Calu3 (cell line): ENCODE measurements around the gene SCO2. TPM values are rescaled to one million over a fixed set of nuclear protein-coding genes. Genes with fewer than 3 reads are reported as not detected.
"Not testable (repeated sequence)": the region's sequence is repeated elsewhere in the genome, so short reads cannot be mapped to it uniquely, and the experiment has no call there.

Experiments
- BruUV-seq: library from RNA; stranded (reverse); fragments of 400-500 nt; replicated peaks from 2 replicates; lab custom pipeline; 2021; lab: Mats Ljungman, UMichigan
- CTCF ChIA-PET: fragments of 300-600 bp; sonication (Branson Sonifier 250); formaldehyde crosslinking; loops from one replicate; lab custom pipeline; 2022; ENCODE audit warnings: antibody characterized with exemption; lab: Charles Lee
- DNase-seq: peaks from one replicate; pipeline ENCODE4 v3.0.0; 2022
- H3K27ac Mint-ChIP-seq: one replicate; pipeline ENCODE4 v1.8.0; 2022; ENCODE audit warnings: mixed read lengths; ENCODE audit not compliant: unreplicated experiment
- H3K27me3 Mint-ChIP-seq: one replicate; pipeline ENCODE4 v1.8.0; 2022; ENCODE audit warnings: mixed read lengths; ENCODE audit not compliant: unreplicated experiment
- H3K36me3 Mint-ChIP-seq: one replicate; pipeline ENCODE4 v1.8.0; 2022; ENCODE audit warnings: mild to moderate bottlenecking, moderate library complexity, mixed read lengths; ENCODE audit not compliant: insufficient read depth, unreplicated experiment
- H3K4me1 Mint-ChIP-seq: one replicate; pipeline ENCODE4 v1.8.0; 2022; ENCODE audit warnings: mild to moderate bottlenecking, low read depth, mixed read lengths; ENCODE audit not compliant: unreplicated experiment
- H3K4me3 Mint-ChIP-seq: one replicate; pipeline ENCODE4 v1.8.0; 2022; ENCODE audit warnings: mild to moderate bottlenecking, low read depth, moderate library complexity, mixed read lengths; ENCODE audit not compliant: unreplicated experiment
- H3K9me3 Mint-ChIP-seq: one replicate; pipeline ENCODE4 v1.8.0; 2022; ENCODE audit warnings: low read depth, mixed read lengths; ENCODE audit not compliant: unreplicated experiment
- CTCF ChIP-seq: fragments of 200-600 bp; IDR thresholded peaks from one replicate; pipeline ENCODE4 v1.8.0; 2022; ENCODE audit warnings: antibody characterized with exemption; ENCODE audit not compliant: unreplicated experiment
- intact Hi-C: fragments of 100-400 bp; cut with micrococcal nuclease; formaldehyde crosslinking; loops from one replicate; pipeline ENCODE4 v1.10.0; 2022; ENCODE audit not compliant: unreplicated experiment
- total RNA-seq: library from RNA; stranded (reverse); gene quantifications from 2 replicates; pipeline ENCODE4 v1.2.3, GENCODE V29; 2022

SCO2 gene
- total RNA-seq, 1 experiment from 2014 or later = 3.6 TPM

GRCh38 chr22:50521710-50522109 lies 3.7 kb downstream of the SCO2 start:
- Mint-ChIP-seq H3K27ac (no peak overlapping the region), H3K4me1 (peaks cover 11% of the 10 kb centered on the region), H3K27me3 (no peaks in the 10 kb centered on the region), H3K36me3 (peaks cover 62% of the 10 kb centered on the region), H3K4me3 (no peak overlapping the region), H3K9me3 (no peaks in the 10 kb centered on the region)
- no peak for TF ChIP-seq CTCF
- no TSS peak for BruUV-seq
- CTCF ChIA-PET = no interaction called here
- intact Hi-C loops = no loop called here
- no peak for DNase-seq

- no peak overlapping the region for H3K4me3 Mint-ChIP-seq
- no peak for DNase-seq
- H3K4me1 Mint-ChIP-seq = peaks cover 10% of the 10 kb centered on the region
- BruUV-seq = no TSS peak
- CTCF ChIA-PET = no interaction called here
- intact Hi-C loops = no loop called here
- H3K27ac Mint-ChIP-seq = no peak overlapping the region
- no peaks in the 10 kb centered on the region for H3K27me3 Mint-ChIP-seq
- no peak for TF ChIP-seq CTCF
- peaks cover 57% of the 10 kb centered on the region for H3K36me3 Mint-ChIP-seq
- no peaks in the 10 kb centered on the region for H3K9me3 Mint-ChIP-seq
These were observed 4.5 kb downstream of the SCO2 start for GRCh38 chr22:50520826-50521453.

- CTCF ChIA-PET, DNase-seq, BruUV-seq, H3K4me3 Mint-ChIP-seq, H3K27ac Mint-ChIP-seq, intact Hi-C loops, H3K9me3 Mint-ChIP-seq, H3K27me3 Mint-ChIP-seq: not testable (repeated sequence)
- Mint-ChIP-seq H3K36me3 (peaks cover 49% of the 10 kb centered on the region), H3K4me1 (peaks cover 10% of the 10 kb centered on the region)
These were observed 5.2 kb downstream of the SCO2 start for GRCh38 chr22:50520184-50520583.

- no peak for DNase-seq
- Mint-ChIP-seq H3K4me1 (peaks cover under 1% of the 10 kb centered on the region), H3K27me3 (no peaks in the 10 kb centered on the region), H3K4me3 (no peak overlapping the region), H3K9me3 (no peaks in the 10 kb centered on the region), H3K36me3 (peaks cover 39% of the 10 kb centered on the region), H3K27ac (no peak overlapping the region)
- CTCF ChIA-PET = interaction anchor here (0.6 kb wide), 1 partner anchor 124 kb away, joined by 5 read pairs; no protein-coding TSS in a partner anchor
- BruUV-seq = no TSS peak
- intact Hi-C loops = no loop called here
- TF ChIP-seq CTCF = no peak
These were observed 6.2 kb downstream of the SCO2 start for GRCh38 chr22:50519151-50519550.

GRCh38 chr22:50518606-50519005 lies 6.8 kb downstream of the SCO2 start:
- intact Hi-C loops = no loop called here
- CTCF ChIA-PET = no interaction called here
- TF ChIP-seq CTCF = no peak
- Mint-ChIP-seq H3K4me3 (no peak overlapping the region), H3K27me3 (no peaks in the 10 kb centered on the region), H3K9me3 (no peaks in the 10 kb centered on the region), H3K36me3 (peaks cover 34% of the 10 kb centered on the region), H3K27ac (no peak overlapping the region), H3K4me1 (no peaks in the 10 kb centered on the region)
- no peak for DNase-seq
- BruUV-seq = no TSS peak
